Upper lobe of left lung (tissue), 6 donors: ENCODE measurements around the gene KLRC2. TPM values are rescaled to one million over a fixed set of nuclear protein-coding genes. Genes with fewer than 3 reads are reported as not detected.
"Not testable (repeated sequence)": the region's sequence is repeated elsewhere in the genome, so short reads cannot be mapped to it uniquely, and the experiment has no call there.

Source experiments
- ATAC-seq, 2 donors: fragments of 200-7000 bp; cut with Tn5 transposase; one replicate each; pipeline ENCODE4 v1.9.1; 2022; ENCODE audit warnings: mild to moderate bottlenecking in 2 of 2, moderate library complexity in 2 of 2; ENCODE audit not compliant: low FRiP score in 2 of 2
- DNase-seq, 2 donors: peaks; one replicate each; pipeline ENCODE4 v3.0.0-alpha.2; 2019 to 2020
- H3K27ac ChIP-seq, 4 donors: fragments of 200-600 bp; sonication (generic); one replicate each; pipeline ENCODE4 v1.5.1; 2016 to 2019
- H3K27me3 ChIP-seq, 4 donors: fragments of 200-600 bp; sonication (generic); one replicate each; pipeline ENCODE4 v1.5.1; 2017 to 2019
- H3K36me3 ChIP-seq, 4 donors: fragments of 200-600 bp; sonication (generic); one replicate each; pipeline ENCODE4 v1.5.1; 2016 to 2019
- H3K4me1 ChIP-seq, 4 donors: fragments of 200-600 bp; sonication (generic); one replicate each; pipeline ENCODE4 v1.5.1; 2018 to 2019
- H3K4me3 ChIP-seq, 4 donors: fragments of 200-600 bp; sonication (generic); one replicate each; pipeline ENCODE4 v1.5.1; 2017 to 2019; ENCODE audit warnings: mild to moderate bottlenecking in 2 of 4, moderate library complexity in 1 of 4
- H3K9me3 ChIP-seq, 4 donors: fragments of 200-600 bp; sonication (generic); one replicate each; pipeline ENCODE4 v1.5.1; 2018 to 2019
- EP300 ChIP-seq, 4 donors: sonication (generic); formaldehyde crosslinking; IDR thresholded peaks; one replicate each; pipeline ENCODE4 v1.5.1; 2017; ENCODE audit warnings: antibody characterized with exemption in 4 of 4, control low read depth in 2 of 4
- POLR2A ChIP-seq, 4 donors: fragments of 450-650 bp; IDR thresholded peaks; one replicate each; pipeline ENCODE4 v1.5.1; 2016 to 2017; ENCODE audit warnings: antibody characterized with exemption in 4 of 4, mild to moderate bottlenecking in 2 of 4
- POLR2AphosphoS5 ChIP-seq, 2 donors: sonication (generic); formaldehyde crosslinking; IDR thresholded peaks; one replicate each; pipeline ENCODE4 v1.5.1; 2017; ENCODE audit warnings: antibody characterized with exemption in 2 of 2
- WGBS, 2 donors: methylation state at CpG; one replicate each; pipeline ENCODE4 v1.1.5; 2017 to 2018; 5-methylcytosine and 5-hydroxymethylcytosine counted together
- total RNA-seq, 6 donors: library from RNA; depleted of rRNA in 4 of 6; stranded (reverse); fragments of >200 nt in 4 of 6; gene quantifications; one replicate each; pipeline versions ENCODE4 v1.1.0 to v1.2.1, GENCODE V29; 2016 to 2021
- TF ChIP-seq, protein P1 (sequence below), 6 experiments: fragments of 450-650 bp in 4 of 6; fragments of 200-600 bp in 2 of 6; sonication (generic) in 2 of 6; IDR thresholded peaks; one replicate each; pipeline ENCODE4 v1.5.1; 2016 to 2019; ENCODE audit warnings: antibody characterized with exemption in 6 of 6
- donor health status: DM: no; HTN: no; CAD: no; lungs with moderate emphysema.
- donor health status: DM: no; HTN: yes; CAD: no; lungs with severe emphysema.

KLRC2 gene
- 1 to 10 TPM in 5 of 6 donors, under 1 TPM in 1; 0.88 to 9.7 (median 2.3) TPM for total RNA-seq

GRCh38 chr12:10435816-10436215, at the start of gene KLRC2:
TSS of gene KLRC2 (minus strand) at chr12:10436010. CDS start at chr12:10435986, 24 bp downstream.
- not testable (repeated sequence) for H3K36me3 ChIP-seq, H3K9me3 ChIP-seq, H3K4me1 ChIP-seq, H3K27ac ChIP-seq, DNase-seq, H3K4me3 ChIP-seq, H3K27me3 ChIP-seq, ATAC-seq
- WGBS, 2 donors, result 46 to 49% methylated on average over 3 of the region's 3 CpGs

DNA sequence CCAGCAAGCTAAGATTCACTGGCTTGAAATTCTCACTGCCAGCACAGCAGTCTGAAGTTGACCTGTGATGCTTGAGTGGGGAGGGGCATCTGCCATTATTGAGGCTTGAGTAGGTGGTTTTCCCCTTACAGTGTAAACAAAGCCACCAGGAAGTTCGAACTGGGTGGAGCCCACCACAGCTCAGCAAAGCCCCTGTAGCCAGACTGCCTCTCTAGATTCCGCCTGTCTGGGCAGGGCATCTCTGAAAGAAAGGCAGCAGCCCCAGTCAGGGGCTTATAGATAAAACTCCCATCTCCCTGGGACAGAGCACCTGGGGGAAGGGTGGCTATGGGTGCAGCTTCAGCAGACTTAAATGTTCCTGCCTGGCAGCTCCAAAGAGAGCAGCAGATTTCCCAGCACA, 46.1 kb upstream of the KLRC2 start:
- H3K27ac ChIP-seq, DNase-seq, H3K9me3 ChIP-seq, H3K4me1 ChIP-seq, ATAC-seq, H3K4me3 ChIP-seq, H3K36me3 ChIP-seq, H3K27me3 ChIP-seq: not testable (repeated sequence)
- 40% methylated on average over 2 of the region's 2 CpGs; no CpG with 5 or more reads in 1 of the 2 donors for WGBS, 2 donors

DNA sequence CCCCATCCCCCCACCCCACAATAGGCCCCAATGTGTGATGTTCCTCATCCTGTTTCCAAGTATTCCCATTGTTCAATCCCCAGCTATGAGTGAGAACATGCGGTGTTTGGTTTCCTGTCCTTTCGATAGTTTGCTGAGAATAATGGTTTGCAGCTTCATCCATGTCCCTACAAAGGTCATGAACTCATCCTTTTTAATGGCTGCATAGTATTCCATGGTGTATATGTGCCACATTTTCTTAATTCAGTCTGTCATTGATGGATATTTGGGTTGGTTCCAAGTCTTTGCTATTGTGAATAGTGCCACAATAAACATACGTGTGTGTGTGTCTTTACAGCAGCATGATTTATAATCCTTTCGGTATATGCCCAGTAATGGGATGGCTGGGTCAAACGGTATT, 37.0 kb upstream of the KLRC2 start:
- not testable (repeated sequence) for H3K27me3 ChIP-seq, ATAC-seq, H3K4me3 ChIP-seq, H3K36me3 ChIP-seq, H3K4me1 ChIP-seq, H3K27ac ChIP-seq, H3K9me3 ChIP-seq, DNase-seq
- 85 to 91% methylated on average over 5 of the region's 5 CpGs for WGBS, 2 donors

GRCh38 chr12:10469701-10470100, 33.9 kb upstream of the KLRC2 start:
- Histone ChIP-seq H3K9me3 (no peaks in the 10 kb centered on the region), H3K36me3 (no peaks in the 10 kb centered on the region), H3K27ac (no peak overlapping the region), H3K4me3 (no peak overlapping the region), H3K4me1 (no peaks in the 10 kb centered on the region), H3K27me3 (no peaks in the 10 kb centered on the region)
- WGBS, 2 donors, result 94% methylated on average over 1 of the region's 1 CpG
- no peak for TF ChIP-seq POLR2A (IDR thresholded peaks at IDR 0.05)
- TF ChIP-seq EP300 (IDR thresholded peaks at IDR 0.05), result no peak
- no peak for TF ChIP-seq POLR2AphosphoS5 (IDR thresholded peaks at IDR 0.05)
- TF ChIP-seq, protein P1, sequence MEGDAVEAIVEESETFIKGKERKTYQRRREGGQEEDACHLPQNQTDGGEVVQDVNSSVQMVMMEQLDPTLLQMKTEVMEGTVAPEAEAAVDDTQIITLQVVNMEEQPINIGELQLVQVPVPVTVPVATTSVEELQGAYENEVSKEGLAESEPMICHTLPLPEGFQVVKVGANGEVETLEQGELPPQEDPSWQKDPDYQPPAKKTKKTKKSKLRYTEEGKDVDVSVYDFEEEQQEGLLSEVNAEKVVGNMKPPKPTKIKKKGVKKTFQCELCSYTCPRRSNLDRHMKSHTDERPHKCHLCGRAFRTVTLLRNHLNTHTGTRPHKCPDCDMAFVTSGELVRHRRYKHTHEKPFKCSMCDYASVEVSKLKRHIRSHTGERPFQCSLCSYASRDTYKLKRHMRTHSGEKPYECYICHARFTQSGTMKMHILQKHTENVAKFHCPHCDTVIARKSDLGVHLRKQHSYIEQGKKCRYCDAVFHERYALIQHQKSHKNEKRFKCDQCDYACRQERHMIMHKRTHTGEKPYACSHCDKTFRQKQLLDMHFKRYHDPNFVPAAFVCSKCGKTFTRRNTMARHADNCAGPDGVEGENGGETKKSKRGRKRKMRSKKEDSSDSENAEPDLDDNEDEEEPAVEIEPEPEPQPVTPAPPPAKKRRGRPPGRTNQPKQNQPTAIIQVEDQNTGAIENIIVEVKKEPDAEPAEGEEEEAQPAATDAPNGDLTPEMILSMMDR (IDR thresholded peaks at IDR 0.05), result no peak
- DNase-seq, result no peak
- no peak for ATAC-seq

- 87 to 88% methylated on average over 4 of the region's 4 CpGs for WGBS, 2 donors
- H3K4me3 ChIP-seq, result no peak overlapping the region
- DNase-seq (no peak), ATAC-seq (no peak)
- H3K36me3 ChIP-seq, result no peaks in the 10 kb centered on the region
- H3K27ac ChIP-seq, result no peak overlapping the region
- TF ChIP-seq POLR2A (IDR thresholded peaks at IDR 0.05) (no peak), POLR2AphosphoS5 (IDR thresholded peaks at IDR 0.05) (no peak), EP300 (IDR thresholded peaks at IDR 0.05) (no peak)
- TF ChIP-seq, protein P1 (IDR thresholded peaks at IDR 0.05), result no peak
- H3K27me3 ChIP-seq, result no peaks in the 10 kb centered on the region
- no peaks in the 10 kb centered on the region for H3K9me3 ChIP-seq
- no peaks in the 10 kb centered on the region for H3K4me1 ChIP-seq
These were observed 30.5 kb upstream of the KLRC2 start for GRCh38 chr12:10466311-10466710.

DNA sequence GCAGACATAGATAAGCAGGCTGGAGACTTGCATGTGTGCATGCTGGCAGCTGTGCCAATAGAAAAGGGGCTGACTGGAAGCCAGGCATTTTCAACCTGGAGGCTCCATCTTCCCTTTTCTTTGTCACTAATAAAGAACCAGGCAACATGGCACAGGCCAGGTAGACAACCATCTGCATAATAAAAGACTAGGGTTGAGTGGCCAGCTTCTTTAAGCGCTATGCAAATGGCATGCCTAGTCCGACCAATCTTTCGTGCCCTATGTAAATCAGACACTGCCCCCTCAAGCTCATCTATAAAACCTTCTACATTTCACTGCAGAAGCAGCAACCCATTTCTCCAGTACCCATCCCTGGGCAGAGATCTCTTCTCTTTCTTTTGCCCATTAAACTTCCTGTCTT, 21.9 kb upstream of the KLRC2 start:
- no peak overlapping the region for H3K27ac ChIP-seq
- no peaks in the 10 kb centered on the region for H3K27me3 ChIP-seq
- no peak for DNase-seq
- TF ChIP-seq POLR2A (IDR thresholded peaks at IDR 0.05), result no peak
- TF ChIP-seq POLR2AphosphoS5 (IDR thresholded peaks at IDR 0.05), result no peak
- TF ChIP-seq, protein P1 (IDR thresholded peaks at IDR 0.05), result no peak
- no peak for TF ChIP-seq EP300 (IDR thresholded peaks at IDR 0.05)
- no peaks in the 10 kb centered on the region for H3K4me1 ChIP-seq
- H3K9me3 ChIP-seq, result peaks cover 0 to 17% (median 10%) of the 10 kb centered on the region in 4 donors
- H3K36me3 ChIP-seq, result no peaks in the 10 kb centered on the region
- ATAC-seq, result no peak
- 93 to 97% methylated on average over 3 of the region's 3 CpGs for WGBS, 2 donors
- H3K4me3 ChIP-seq, result no peak overlapping the region
